HepG2 (cell line): ENCODE measurements around the gene HAGH. TPM values are rescaled to one million over a fixed set of nuclear protein-coding genes. Genes with fewer than 3 reads are reported as not detected.

ENCODE experiments used
- ARHGAP35 ChIP-seq: sonication (generic); formaldehyde crosslinking; IDR thresholded peaks from 2 replicates; pipeline ENCODE4 v1.9.0; 2022; ENCODE audit warnings: mild to moderate bottlenecking, inconsistent platforms, moderate library complexity, missing genetic modification reagents, borderline replicate concordance
- ASH2L ChIP-seq: fragments of 300-600, 200-600 bp; sonication (generic); IDR thresholded peaks from 2 replicates; pipeline ENCODE4 v1.7.0; 2017; ENCODE audit warnings: low read depth, mild to moderate bottlenecking, moderate library complexity, mixed read lengths, low read length; ENCODE audit not compliant: insufficient read length
- CHD2 ChIP-seq: IDR thresholded peaks from 2 replicates; pipeline ENCODE4 v1.6.1; 2011; ENCODE audit warnings: low read depth, low read length, improper control_type of control experiment
- E2F5 ChIP-seq: sonication (generic); formaldehyde crosslinking; conservative IDR thresholded peaks from 2 replicates; pipeline ENCODE4 v1.4.0; 2020; ENCODE audit warnings: missing genetic modification reagents
- ELF1 ChIP-seq: sonication (generic); formaldehyde crosslinking; IDR thresholded peaks from 2 replicates; pipeline ENCODE4 v1.4.0; 2020; ENCODE audit warnings: missing genetic modification reagents
- FOXA1 ChIP-seq, 2 experiments: fragments of 450-650 bp in 1 of 2; sonication (generic) in 1 of 2; formaldehyde crosslinking in 1 of 2; IDR thresholded peaks; 2 replicates each; pipeline versions ENCODE4 v1.4.0 to v1.6.1; 2016 to 2020; ENCODE audit warnings: missing genetic modification reagents in 1 of 2
- GTF2F1 ChIP-seq: fragments of 150-350 bp; IDR thresholded peaks from 2 replicates; pipeline ENCODE4 v1.6.1; 2014; ENCODE audit warnings: low read length
- HNRNPLL ChIP-seq: fragments of 200-400 bp; formaldehyde crosslinking; IDR thresholded peaks from 2 replicates; pipeline ENCODE4 v1.6.1; 2017; ENCODE audit warnings: mild to moderate bottlenecking, low read depth, low read length; ENCODE audit not compliant: poor library complexity, severe bottlenecking
- MYC ChIP-seq: sonication (generic); formaldehyde crosslinking; IDR thresholded peaks from 2 replicates; pipeline ENCODE4 v1.9.0; 2021; ENCODE audit warnings: missing genetic modification reagents, borderline replicate concordance
- MYPOP ChIP-seq: sonication (generic); formaldehyde crosslinking; IDR thresholded peaks from 2 replicates; pipeline ENCODE4 v1.8.1; 2023; ENCODE audit warnings: mild to moderate bottlenecking, moderate library complexity, missing genetic modification reagents
- NFKBIZ ChIP-seq: IDR thresholded peaks from 2 replicates; pipeline ENCODE4 v1.6.1; 2018; ENCODE audit warnings: missing genetic modification reagents, missing compliant biosample characterization
- PTBP1 ChIP-seq: fragments of 200-400 bp; formaldehyde crosslinking; IDR thresholded peaks from 2 replicates; pipeline ENCODE4 v1.6.1; 2018; ENCODE audit warnings: low read length, low read depth; ENCODE audit not compliant: poor library complexity, severe bottlenecking
- RBM39 ChIP-seq: fragments of 200-400 bp; formaldehyde crosslinking; IDR thresholded peaks from one replicate; pipeline ENCODE4 v1.6.1; 2018; ENCODE audit warnings: antibody characterized with exemption, mild to moderate bottlenecking, low read depth, low read length; ENCODE audit not compliant: poor library complexity, severe bottlenecking
- REXO4 ChIP-seq: sonication (generic); formaldehyde crosslinking; IDR thresholded peaks from 2 replicates; pipeline ENCODE4 v1.8.0; 2022; ENCODE audit warnings: missing genetic modification reagents, mild to moderate bottlenecking, borderline replicate concordance
- RFXAP ChIP-seq: sonication (generic); formaldehyde crosslinking; IDR thresholded peaks from 2 replicates; pipeline ENCODE4 v1.4.0; 2020; ENCODE audit warnings: missing genetic modification reagents, borderline replicate concordance
- SMYD3 ChIP-seq: sonication (generic); formaldehyde crosslinking; IDR thresholded peaks from 2 replicates; pipeline ENCODE4 v1.8.1; 2023; ENCODE audit warnings: mild to moderate bottlenecking, missing genetic modification reagents
- SP1 ChIP-seq, 2 experiments: fragments of 450-650 bp in 1 of 2; sonication (generic) in 1 of 2; formaldehyde crosslinking in 1 of 2; IDR thresholded peaks; 2 replicates each; pipeline versions ENCODE4 v1.4.0 to v1.6.1; 2016 to 2020; ENCODE audit warnings: missing genetic modification reagents in 1 of 2
- ZMYM2 ChIP-seq: sonication (generic); formaldehyde crosslinking; IDR thresholded peaks from 2 replicates; pipeline ENCODE4 v1.8.0; 2022; ENCODE audit warnings: mild to moderate bottlenecking, missing genetic modification reagents
- ZNF407 ChIP-seq: sonication (generic); formaldehyde crosslinking; IDR thresholded peaks from one replicate; pipeline ENCODE4 v1.5.1; 2020; ENCODE audit warnings: mild to moderate bottlenecking, missing genetic modification reagents; ENCODE audit errors: not compliant biosample characterization
- ZNF543 ChIP-seq: sonication (generic); formaldehyde crosslinking; IDR thresholded peaks from 2 replicates; pipeline ENCODE4 v1.4.0; 2020; ENCODE audit warnings: mild to moderate bottlenecking, missing genetic modification reagents
- polyA plus RNA-seq, 8 experiments: library from polyadenylated mRNA; depleted of rRNA in 3 of 8; stranded (reverse) in 7 of 8; unstranded in 1 of 8; fragments of >200 nt; fragmentation: Illumina TruSeq in 4 of 8; extraction: Trizol in 4 of 8; gene quantifications; 2 replicates each; pipeline versions ENCODE4 v1.2.1 to v1.2.3, GENCODE V29; 2011 to 2016; ENCODE audit warnings: low read depth in 4 of 8, missing spikeins in 1 of 8, mixed read lengths in 1 of 8; ENCODE audit not compliant: insufficient read depth in 1 of 8
- total RNA-seq, 5 experiments: library from RNA; depleted of rRNA; stranded (reverse); fragments of >200 nt; fragmentation: Illumina TruSeq; extraction: Trizol; gene quantifications; 2 replicates each; pipeline ENCODE4 v1.2.3, GENCODE V29; 2016; ENCODE audit warnings: low read depth in 1 of 5

Gene HAGH
- total and polyA plus RNA-seq, 2 of the 13 experiments (the other 11 are each of a cell fraction or from before 2014, with no cell fraction given): 70.4 to 95.4 TPM

GRCh38 chr16:1825381-1825863 is 1.2 kb downstream of the HAGH start (continued):
- no peak for TF ChIP-seq ZNF407 (CRISPR knock-in tag)
- TF ChIP-seq GTF2F1: no peak
- TF ChIP-seq PTBP1: no peak
- TF ChIP-seq ELF1: no peak
- no peak for TF ChIP-seq FOXA1 (IDR thresholded peaks at IDR 0.05)
- TF ChIP-seq FOXA1 (CRISPR knock-in tag; IDR thresholded peaks at IDR 0.05): peak; percentile 30; the same call in 1 of the 2 replicates
- no peak for TF ChIP-seq CHD2
- no peak for TF ChIP-seq SMYD3 (CRISPR knock-in tag)
- no peak for TF ChIP-seq ZNF543 (CRISPR knock-in tag)
- TF ChIP-seq MYC (CRISPR knock-in tag): peak; percentile 24; the same call in 1 of the 2 replicates
- no peak for TF ChIP-seq E2F5 (CRISPR knock-in tag)
- TF ChIP-seq SP1 (IDR thresholded peaks at IDR 0.05): no peak
- TF ChIP-seq SP1 (CRISPR knock-in tag; IDR thresholded peaks at IDR 0.05): 0 out of 2 replicates have a peak, but pooled peaks have one; percentile 35
- 0 out of 2 replicates have a peak, but pooled peaks have one; percentile 22 for TF ChIP-seq RFXAP
- TF ChIP-seq MYPOP (CRISPR knock-in tag): peak; percentile 91
- TF ChIP-seq ARHGAP35 (CRISPR knock-in tag): no peak
- TF ChIP-seq NFKBIZ (CRISPR knock-in tag): no peak
- no peak for TF ChIP-seq RBM39
- peak; percentile 94 for TF ChIP-seq ZMYM2 (CRISPR knock-in tag)
- no peak for TF ChIP-seq REXO4 (CRISPR knock-in tag)
- TF ChIP-seq ASH2L: no peak
- TF ChIP-seq HNRNPLL: no peak
